Stimulated activated CD4-positive, alpha-beta T cell treated with anti-CD3 and anti-CD28 coated beads, Interleukin-4, amount 100 ng/mL, for 48 hours (primary cell): ENCODE data around the gene NRIP2.

ENCODE experiments used
- DNase-seq, 2 donors: peaks; one replicate each; pipeline ENCODE4 v3.0.0-alpha.2; 2020; ENCODE audit warnings: low read depth in 2 of 2

Gene NRIP2

GRCh38 chr12:2806700-2807099 is 28.1 kb downstream of the NRIP2 start:
- DNase-seq = no peak

DNA sequence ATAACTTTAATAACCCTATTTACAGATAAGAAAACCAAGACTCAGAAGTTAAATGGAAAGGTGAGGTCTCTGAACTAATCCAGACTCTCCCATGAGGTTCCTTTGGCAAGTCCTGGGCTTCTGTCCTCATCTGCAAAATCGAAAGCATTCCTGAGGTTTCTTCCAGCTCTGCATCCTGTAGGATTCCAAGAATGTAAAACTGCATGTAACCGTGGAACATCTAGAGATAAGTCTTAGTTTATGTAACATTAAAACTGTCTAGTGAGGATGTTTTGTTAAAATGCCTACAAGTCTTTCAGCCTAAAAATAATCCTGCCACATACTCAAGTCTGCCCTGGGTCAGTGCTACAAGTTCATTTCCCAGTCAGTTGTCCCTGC is 29.7 kb downstream of the NRIP2 start:
- DNase-seq = no peak

DNA sequence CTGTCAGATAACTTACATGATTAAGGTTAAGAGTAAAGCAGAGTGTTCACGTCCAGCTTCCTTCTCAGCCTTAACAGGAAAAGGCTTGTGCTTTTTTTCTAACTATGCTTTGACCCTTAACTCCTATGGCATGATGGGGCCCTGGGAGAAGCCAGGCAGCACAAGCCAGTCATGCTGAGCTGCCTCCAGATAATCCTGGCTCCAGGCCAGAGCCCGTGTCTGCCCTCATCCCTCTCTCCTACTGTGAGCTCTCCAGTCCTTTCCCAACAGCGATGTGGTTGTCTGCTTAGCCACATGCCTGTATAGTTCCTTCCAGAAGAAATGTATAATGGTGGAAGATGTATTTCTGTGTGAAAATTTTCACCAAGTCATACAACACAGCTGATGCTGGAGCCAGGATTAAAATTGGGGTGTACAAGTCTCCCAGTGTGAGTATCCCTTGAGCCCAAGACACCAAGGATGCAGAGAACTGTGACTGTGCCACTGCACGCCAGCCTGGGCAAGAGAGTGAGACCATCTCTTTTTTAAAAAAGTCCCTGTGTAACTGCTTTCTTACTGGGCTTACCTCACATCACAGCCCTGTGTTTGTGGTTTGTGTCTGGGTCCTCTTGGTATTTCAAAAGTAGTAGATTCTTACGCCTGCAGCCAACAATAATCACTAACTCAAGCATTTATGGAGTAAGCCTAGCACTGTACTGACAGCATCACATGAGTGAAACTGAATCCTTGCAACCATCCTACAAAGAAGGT is 30.3 kb downstream of the NRIP2 start:
- DNase-seq = no peak

DNA sequence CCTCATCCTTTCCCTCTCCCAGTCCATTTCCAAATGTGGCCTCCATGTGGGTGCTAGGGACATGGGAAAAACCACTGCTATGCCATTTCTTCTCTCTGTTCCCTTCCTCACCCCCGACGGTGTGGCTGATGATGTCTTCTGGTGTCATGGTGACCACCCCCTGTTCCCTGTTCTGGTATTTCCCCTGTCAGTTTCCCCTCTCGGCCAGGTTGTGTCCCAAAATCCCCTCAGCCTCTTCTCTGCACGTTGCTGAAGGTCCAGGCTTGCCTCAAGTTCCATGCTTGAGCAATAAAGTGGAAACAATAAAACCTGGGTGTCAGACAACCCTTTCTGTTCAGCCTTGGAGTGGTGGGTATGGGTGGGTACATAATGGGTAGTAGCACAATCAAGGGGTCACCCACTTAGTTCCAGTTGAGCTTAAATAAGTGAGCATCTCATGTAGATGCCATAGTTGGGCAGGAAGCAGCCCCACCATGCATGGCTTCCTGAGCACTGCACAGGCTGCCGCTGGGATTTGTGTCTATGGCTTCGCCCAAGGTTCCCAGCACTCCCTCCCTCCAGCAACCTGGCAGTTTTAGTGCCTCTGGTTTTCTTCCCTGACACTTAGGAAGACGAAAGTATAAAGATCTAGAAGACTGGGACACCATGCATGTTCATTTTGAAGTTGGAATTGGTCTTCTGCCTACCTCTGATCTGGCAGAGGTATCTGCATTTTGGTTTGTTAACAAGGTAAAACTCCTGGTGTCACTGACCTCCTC is 31.0 kb downstream of the NRIP2 start:
- DNase-seq = no peak

DNA sequence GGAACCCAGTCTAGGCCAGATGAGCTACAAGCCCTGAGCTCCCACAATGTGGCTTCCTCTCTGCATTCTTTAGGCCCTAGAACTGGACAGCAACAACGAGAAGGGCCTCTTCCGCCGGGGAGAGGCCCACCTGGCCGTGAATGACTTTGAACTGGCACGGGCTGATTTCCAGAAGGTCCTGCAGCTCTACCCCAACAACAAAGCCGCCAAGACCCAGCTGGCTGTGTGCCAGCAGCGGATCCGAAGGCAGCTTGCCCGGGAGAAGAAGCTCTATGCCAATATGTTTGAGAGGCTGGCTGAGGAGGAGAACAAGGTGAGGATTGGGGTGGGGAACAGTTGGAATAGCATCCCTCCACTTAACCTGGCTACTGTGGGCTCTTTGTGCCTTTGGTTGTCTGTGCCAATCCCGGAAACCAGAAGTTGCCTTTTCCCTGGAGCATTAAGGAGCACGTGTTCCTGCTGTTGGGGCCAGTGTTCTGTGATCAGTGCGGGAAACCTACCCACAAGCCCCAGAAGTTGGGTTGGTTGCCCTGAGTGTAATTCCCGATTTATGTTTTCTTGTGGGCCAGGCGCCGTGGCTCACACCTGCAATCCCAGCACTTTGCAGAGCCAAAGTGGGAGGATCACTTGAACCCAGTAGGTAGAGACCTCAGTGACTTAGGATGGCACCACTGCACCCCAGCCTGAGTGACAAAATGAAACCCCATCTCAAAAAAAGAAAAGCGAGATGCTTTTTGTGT is 33.6 kb downstream of the NRIP2 start:
- no peak for DNase-seq

GRCh38 chr12:2800046-2800570 is 34.7 kb downstream of the NRIP2 start:
- no peak for DNase-seq

- DNase-seq = no peak
These were observed 37.0 kb downstream of the NRIP2 start for GRCh38 chr12:2797721-2798418.

DNA sequence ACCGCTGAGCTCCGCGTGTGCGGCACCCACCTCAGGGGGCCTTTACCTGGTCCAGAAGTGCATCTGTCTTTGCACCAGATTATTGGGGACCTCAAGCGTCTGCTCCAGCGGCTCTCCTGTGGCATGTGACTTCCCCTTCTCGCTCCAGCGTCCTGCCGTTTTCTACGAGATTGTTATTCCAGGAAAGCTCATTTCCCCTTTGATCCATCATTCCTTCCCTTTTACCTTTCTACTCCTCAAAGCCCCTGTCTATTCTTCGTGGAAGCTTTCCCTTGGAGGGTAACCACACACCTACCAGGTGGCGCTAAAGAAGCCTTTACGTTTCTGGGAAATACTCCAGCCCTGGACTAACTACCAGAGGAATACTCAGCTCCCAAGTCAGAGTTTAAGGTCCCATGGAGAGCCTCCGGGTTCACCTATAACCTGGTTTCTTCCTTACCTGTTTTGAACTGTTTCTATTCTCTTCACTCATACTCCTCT is 38.6 kb downstream of the NRIP2 start:
- DNase-seq = no peak

GRCh38 chr12:2795291-2796186 is 39.3 kb downstream of the NRIP2 start:
- peak; percentile 60 to 67 for DNase-seq

DNA sequence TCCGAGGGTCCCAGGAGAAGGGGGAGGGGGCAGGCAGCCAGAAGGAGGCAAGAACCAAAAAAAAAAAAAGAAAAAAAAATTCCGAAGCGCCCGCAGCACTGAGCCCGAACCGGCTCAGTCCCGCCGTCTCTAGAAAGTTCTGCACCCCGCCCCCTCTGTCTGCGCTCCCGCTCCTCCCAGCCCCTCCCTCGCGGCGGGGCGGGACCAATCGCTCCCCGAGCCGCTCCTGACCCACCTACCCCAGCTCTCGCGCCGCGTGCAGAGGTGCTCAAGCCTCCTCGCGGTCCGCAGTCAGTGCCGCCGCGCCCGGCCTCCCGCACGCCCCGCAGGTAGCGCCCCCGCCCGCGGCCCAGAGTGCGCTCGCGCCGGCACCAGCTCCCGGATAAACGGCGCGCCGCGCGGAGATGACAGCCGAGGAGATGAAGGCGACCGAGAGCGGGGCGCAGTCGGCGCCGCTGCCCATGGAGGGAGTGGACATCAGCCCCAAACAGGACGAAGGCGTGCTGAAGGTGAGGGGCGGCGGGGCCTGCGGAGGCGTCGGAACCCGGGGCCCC is 40.0 kb downstream of the NRIP2 start, which contains the start of gene FKBP4:
Gene FKBP4, plus strand, starts transcription at position 235 of the 554 bp plus-strand sequence. Its CDS starts 170 bp downstream, at position 405.
- peak; percentile 80 to 88 for DNase-seq

DNA sequence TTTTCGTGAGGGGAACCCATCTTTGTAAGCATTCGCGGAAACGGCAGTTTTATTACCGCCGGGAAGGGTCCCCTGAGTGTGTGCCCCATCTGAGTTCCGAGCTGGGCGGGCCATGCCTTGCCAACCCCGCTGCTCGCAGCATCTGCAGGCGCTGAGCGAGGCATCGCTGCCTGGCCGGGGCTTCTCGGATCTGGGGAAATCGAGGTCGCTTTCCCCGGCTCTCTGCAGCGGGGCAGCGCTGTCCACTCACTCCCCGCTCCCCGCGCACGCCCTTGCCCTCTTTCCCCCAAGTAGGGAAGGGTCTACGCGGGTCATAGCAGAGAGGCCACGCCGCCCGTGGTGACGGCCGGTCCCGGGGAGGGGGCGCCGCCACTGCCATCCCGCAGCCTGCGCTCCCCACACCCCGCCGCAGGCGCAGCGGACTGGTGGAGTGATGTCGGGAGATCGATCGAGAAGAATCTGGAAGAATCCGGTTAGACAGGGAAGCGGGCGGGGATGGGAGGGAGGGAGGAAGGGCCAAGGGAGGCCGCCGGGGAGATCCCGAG is 40.6 kb downstream of the NRIP2 start:
- peak in 1 of 2 donors; percentile 18 for DNase-seq

DNA sequence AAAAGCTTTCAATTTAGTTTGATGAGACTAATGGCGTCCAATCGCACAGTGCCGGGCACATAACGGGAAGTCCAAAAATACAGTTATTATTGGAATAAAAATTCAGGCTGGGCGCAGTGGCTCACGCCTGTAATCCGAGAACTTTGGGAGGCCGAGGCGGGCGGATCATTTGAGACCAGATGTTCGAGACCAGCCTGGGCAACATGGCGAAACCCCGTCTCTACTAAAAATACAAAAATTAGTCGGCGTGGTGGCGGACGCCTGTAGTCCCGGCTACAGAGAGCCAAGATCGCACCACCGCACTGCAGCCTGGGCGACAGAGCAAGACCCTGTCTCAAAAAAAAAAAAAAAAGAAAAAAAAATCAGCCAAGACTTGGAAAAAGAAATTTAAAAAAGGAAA is 41.3 kb downstream of the NRIP2 start:
- no peak for DNase-seq

- no peak for DNase-seq
These were observed 41.9 kb downstream of the NRIP2 start for GRCh38 chr12:2792671-2793500.

DNA sequence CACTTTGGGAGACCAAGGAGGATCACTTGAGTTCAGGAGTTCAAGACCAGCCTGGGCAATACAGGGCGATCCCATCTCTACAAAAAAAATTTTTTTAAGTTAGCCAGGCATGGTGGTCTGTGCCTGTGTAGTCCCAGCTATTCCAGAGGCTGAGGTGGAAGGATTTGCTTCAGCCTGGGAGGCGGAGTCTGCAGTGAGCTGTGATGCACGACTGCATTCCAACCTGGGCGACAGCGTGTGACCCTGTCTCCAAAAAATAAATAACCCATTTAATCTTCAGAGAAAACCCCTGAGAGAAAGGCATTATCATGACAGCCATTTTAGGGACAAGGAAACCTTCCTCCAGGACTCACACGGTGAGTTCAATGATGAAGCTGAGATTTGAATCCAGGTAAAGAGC is 43.7 kb downstream of the NRIP2 start:
- DNase-seq = no peak

DNA sequence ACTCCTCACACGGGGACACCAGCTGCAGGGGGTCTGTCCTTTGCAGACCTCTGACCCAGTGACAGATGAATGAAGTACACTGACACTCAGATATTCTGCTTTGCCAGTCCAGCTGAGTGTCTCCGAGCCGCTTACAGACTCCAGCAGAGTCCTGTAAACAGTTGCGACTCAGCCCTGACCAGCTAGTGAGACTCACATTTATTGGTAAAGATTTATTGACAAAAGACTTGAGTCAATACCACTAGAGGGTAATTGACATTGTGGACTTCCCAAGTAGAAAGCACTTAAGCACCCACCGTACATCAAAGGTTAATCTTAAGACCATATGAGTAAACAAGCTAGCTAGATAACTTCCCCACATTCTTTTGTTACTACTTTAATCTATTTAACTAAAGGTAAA is 49.8 kb downstream of the NRIP2 start:
- no peak for DNase-seq

GRCh38 chr12:2783936-2784600 is 50.8 kb downstream of the NRIP2 start:
- peak; percentile 26 to 38 for DNase-seq

DNA sequence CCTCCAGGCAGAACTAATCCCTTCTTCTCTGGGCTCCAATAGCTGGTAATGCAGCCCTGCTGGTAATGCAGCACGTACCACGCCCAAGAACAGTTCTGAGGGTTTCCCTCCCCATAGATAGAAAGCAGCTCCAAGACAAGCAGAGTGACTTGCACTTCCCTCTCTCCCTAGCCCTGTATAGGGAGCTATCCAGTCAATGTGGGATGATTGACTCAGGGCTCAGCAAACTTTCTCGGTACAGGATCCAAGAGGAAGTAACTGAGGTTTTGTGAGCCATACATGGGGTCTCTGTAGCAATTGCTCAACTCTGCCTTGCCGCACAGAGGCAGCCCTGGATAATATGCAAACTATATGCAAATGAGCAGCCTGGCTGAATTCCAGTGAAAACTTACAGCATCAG is 55.6 kb downstream of the NRIP2 start:
- DNase-seq = no peak

GRCh38 chr12:2776129-2776806 is 58.6 kb downstream of the NRIP2 start:
- DNase-seq = no peak
